Measurements from ENCODE around the gene TGFB1I1. TPM values are rescaled to one million over a fixed set of nuclear protein-coding genes. Genes with fewer than 3 reads are reported as not detected.

The TGFB1I1 gene
- total and polyA plus RNA-seq, 2 experiments from 2014 or later, result 4.1 to 4.2 TPM

DNA sequence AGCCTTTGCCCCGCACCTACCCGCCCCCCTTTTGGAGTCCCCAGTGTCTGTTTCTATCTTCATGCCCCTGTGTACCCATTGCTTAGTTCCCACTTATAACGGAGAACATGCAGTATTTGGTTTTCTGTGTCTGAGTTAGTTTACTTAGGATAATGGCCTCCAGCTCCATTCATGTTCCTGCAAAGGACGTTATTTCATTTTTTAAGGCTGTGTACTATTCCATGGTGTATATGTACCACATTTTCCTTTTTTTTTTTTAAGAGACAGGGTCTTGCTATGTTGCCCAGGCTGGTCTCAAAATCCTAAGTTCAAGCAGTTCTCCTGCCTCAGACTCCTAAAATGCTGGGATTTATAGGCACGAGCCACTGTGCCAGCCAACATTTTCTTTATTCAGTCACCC lies 4.1 kb upstream of the TGFB1I1 start:
- Histone ChIP-seq H3K27me3 (ENCODE audit: insufficient read depth) (peaks cover 21% of the 10 kb centered on the region), H3K9me2 (ENCODE audit: insufficient read depth) (no peaks in the 10 kb centered on the region), H3K79me2 (replicated peaks; ENCODE audit: insufficient read depth) (no peaks in the 10 kb centered on the region), H3K36me3 (ENCODE audit: insufficient read depth) (no peaks in the 10 kb centered on the region; the same call in 1 of the 2 replicates), H3K27ac (ENCODE audit: low read depth) (no peak overlapping the region), H3K4me3 (no peak overlapping the region), H2AFZ (no peak overlapping the region), H3K4me2 (no peak overlapping the region), H4K20me1 (replicated peaks; ENCODE audit: insufficient read depth) (no peaks in the 10 kb centered on the region; the same call in 1 of the 2 replicates), H3K4me1 (ENCODE audit: insufficient read depth) (peaks cover 7% of the 10 kb centered on the region; the same call in 1 of the 2 replicates), H3F3A (replicated peaks; ENCODE audit: low read depth) (no peaks in the 10 kb centered on the region)
- Mint-ChIP-seq H3K4me1 (peaks cover 7% of the 10 kb centered on the region), H3K4me3 (no peak overlapping the region), H3K27me3 (ENCODE audit: insufficient read depth, low read depth, poor library complexity) (peaks cover 17% of the 10 kb centered on the region), H3K27ac (no peak overlapping the region), H3K9me3 (peaks cover under 1% of the 10 kb centered on the region), H3K36me3 (ENCODE audit: low read depth) (peaks cover 27% of the 10 kb centered on the region)
- TF ChIP-seq EZH2 (IDR thresholded peaks at IDR 0.05; ENCODE audit: low read depth, unreplicated experiment) (no peak), NANOG (IDR thresholded peaks at IDR 0.05; ENCODE audit: borderline replicate concordance) (no peak), STAT1 (IDR thresholded peaks at IDR 0.05; ENCODE audit: unreplicated experiment) (no peak), CREB1 (CRISPR knock-in tag; IDR thresholded peaks at IDR 0.05; ENCODE audit: low read depth) (no peak), EZH2phosphoT487 (IDR thresholded peaks at IDR 0.05; ENCODE audit: unreplicated experiment) (no peak), POLR2AphosphoS5 (IDR thresholded peaks at IDR 0.05; ENCODE audit: low read depth) (no peak)
- TF ChIP-seq, protein P1, sequence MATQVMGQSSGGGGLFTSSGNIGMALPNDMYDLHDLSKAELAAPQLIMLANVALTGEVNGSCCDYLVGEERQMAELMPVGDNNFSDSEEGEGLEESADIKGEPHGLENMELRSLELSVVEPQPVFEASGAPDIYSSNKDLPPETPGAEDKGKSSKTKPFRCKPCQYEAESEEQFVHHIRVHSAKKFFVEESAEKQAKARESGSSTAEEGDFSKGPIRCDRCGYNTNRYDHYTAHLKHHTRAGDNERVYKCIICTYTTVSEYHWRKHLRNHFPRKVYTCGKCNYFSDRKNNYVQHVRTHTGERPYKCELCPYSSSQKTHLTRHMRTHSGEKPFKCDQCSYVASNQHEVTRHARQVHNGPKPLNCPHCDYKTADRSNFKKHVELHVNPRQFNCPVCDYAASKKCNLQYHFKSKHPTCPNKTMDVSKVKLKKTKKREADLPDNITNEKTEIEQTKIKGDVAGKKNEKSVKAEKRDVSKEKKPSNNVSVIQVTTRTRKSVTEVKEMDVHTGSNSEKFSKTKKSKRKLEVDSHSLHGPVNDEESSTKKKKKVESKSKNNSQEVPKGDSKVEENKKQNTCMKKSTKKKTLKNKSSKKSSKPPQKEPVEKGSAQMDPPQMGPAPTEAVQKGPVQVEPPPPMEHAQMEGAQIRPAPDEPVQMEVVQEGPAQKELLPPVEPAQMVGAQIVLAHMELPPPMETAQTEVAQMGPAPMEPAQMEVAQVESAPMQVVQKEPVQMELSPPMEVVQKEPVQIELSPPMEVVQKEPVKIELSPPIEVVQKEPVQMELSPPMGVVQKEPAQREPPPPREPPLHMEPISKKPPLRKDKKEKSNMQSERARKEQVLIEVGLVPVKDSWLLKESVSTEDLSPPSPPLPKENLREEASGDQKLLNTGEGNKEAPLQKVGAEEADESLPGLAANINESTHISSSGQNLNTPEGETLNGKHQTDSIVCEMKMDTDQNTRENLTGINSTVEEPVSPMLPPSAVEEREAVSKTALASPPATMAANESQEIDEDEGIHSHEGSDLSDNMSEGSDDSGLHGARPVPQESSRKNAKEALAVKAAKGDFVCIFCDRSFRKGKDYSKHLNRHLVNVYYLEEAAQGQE (IDR thresholded peaks at IDR 0.05; ENCODE audit: unreplicated experiment), result no peak
- DNase-seq (ENCODE audit: low spot score), result no peak
- ATAC-seq, result no peak

DNA sequence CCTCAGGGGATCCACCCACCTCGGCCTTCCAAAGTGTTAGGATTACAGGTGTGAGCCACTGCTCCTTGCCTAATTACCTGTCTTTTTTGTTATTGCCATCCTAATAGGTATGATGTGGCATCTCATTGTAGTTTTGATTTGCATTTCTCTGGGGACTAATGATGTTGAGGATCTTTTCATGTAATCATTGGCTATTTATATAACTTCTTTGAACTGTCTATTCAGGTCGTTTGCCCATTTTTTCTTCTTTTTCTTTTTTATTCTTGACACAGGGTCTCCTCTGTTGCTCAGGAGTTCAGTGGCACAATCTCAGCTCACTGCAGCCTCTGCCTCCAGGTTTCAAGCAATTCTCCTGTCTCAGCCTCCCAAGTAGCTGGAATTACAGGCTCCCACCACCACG lies 1.3 kb upstream of the TGFB1I1 start:
- ATAC-seq, result no peak
- peaks cover 6% of the 10 kb centered on the region for H3K9me3 Mint-ChIP-seq
- no peak overlapping the region for H3K4me2 ChIP-seq
- no peaks in the 10 kb centered on the region for H3K9me2 ChIP-seq (ENCODE audit: insufficient read depth)
- peaks cover 41% of the 10 kb centered on the region for H3K27me3 Mint-ChIP-seq (ENCODE audit: insufficient read depth, low read depth, poor library complexity)
- H3K27me3 ChIP-seq (ENCODE audit: insufficient read depth), result peaks cover 49% of the 10 kb centered on the region
- no peak for DNase-seq (ENCODE audit: low spot score)
- H3K27ac ChIP-seq (ENCODE audit: low read depth), result no peak overlapping the region
- no peak overlapping the region for H3K4me3 Mint-ChIP-seq
- peaks cover 8% of the 10 kb centered on the region; the same call in 2 of the 3 replicates for H3K4me1 Mint-ChIP-seq
- H3K79me2 ChIP-seq (replicated peaks; ENCODE audit: insufficient read depth), result no peaks in the 10 kb centered on the region
- H3K36me3 Mint-ChIP-seq (ENCODE audit: low read depth), result peaks cover 17% of the 10 kb centered on the region
- no peak overlapping the region for H2AFZ ChIP-seq
- no peak overlapping the region for H3K4me3 ChIP-seq
- no peaks in the 10 kb centered on the region; the same call in 1 of the 2 replicates for H4K20me1 ChIP-seq (replicated peaks; ENCODE audit: insufficient read depth)
- peaks cover 7% of the 10 kb centered on the region; the same call in 1 of the 2 replicates for H3K4me1 ChIP-seq (ENCODE audit: insufficient read depth)
- H3K36me3 ChIP-seq (ENCODE audit: insufficient read depth), result no peaks in the 10 kb centered on the region; the same call in 1 of the 2 replicates
- H3F3A ChIP-seq (replicated peaks; ENCODE audit: low read depth), result no peaks in the 10 kb centered on the region
- no peak overlapping the region for H3K27ac Mint-ChIP-seq
- TF ChIP-seq, protein P2, sequence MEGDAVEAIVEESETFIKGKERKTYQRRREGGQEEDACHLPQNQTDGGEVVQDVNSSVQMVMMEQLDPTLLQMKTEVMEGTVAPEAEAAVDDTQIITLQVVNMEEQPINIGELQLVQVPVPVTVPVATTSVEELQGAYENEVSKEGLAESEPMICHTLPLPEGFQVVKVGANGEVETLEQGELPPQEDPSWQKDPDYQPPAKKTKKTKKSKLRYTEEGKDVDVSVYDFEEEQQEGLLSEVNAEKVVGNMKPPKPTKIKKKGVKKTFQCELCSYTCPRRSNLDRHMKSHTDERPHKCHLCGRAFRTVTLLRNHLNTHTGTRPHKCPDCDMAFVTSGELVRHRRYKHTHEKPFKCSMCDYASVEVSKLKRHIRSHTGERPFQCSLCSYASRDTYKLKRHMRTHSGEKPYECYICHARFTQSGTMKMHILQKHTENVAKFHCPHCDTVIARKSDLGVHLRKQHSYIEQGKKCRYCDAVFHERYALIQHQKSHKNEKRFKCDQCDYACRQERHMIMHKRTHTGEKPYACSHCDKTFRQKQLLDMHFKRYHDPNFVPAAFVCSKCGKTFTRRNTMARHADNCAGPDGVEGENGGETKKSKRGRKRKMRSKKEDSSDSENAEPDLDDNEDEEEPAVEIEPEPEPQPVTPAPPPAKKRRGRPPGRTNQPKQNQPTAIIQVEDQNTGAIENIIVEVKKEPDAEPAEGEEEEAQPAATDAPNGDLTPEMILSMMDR (conservative IDR thresholded peaks at IDR 0.05; ENCODE audit: low read depth in 2 of 2), result no peak
- TF ChIP-seq NANOG (IDR thresholded peaks at IDR 0.05; ENCODE audit: borderline replicate concordance) (no peak), ZNF114 (CRISPR knock-in tag; IDR thresholded peaks at IDR 0.05) (no peak), EZH2phosphoT487 (IDR thresholded peaks at IDR 0.05; ENCODE audit: unreplicated experiment) (no peak), EZH2 (IDR thresholded peaks at IDR 0.05; ENCODE audit: low read depth, unreplicated experiment) (no peak), POLR2AphosphoS5 (IDR thresholded peaks at IDR 0.05; ENCODE audit: low read depth) (no peak), CREB1 (CRISPR knock-in tag; IDR thresholded peaks at IDR 0.05; ENCODE audit: low read depth) (no peak), ZNF331 (CRISPR knock-in tag; IDR thresholded peaks at IDR 0.05; ENCODE audit: low read depth) (no peak), STAT1 (IDR thresholded peaks at IDR 0.05; ENCODE audit: unreplicated experiment) (no peak)
- TF ChIP-seq, protein P3, sequence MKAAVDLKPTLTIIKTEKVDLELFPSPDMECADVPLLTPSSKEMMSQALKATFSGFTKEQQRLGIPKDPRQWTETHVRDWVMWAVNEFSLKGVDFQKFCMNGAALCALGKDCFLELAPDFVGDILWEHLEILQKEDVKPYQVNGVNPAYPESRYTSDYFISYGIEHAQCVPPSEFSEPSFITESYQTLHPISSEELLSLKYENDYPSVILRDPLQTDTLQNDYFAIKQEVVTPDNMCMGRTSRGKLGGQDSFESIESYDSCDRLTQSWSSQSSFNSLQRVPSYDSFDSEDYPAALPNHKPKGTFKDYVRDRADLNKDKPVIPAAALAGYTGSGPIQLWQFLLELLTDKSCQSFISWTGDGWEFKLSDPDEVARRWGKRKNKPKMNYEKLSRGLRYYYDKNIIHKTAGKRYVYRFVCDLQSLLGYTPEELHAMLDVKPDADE (IDR thresholded peaks at IDR 0.05), result no peak

Data from GM23338 (cell line).